NCI-H82 (cell line): ENCODE data around the gene ZFYVE1.
"Not testable (repeated sequence)": the region's sequence is repeated elsewhere in the genome, so short reads cannot be mapped to it uniquely, and the experiment has no call there.

Source experiments
- DNase-seq: peaks from one replicate; lab custom pipeline; 2025; lab: John Stamatoyannopoulos, UW

The ZFYVE1 gene

DNA sequence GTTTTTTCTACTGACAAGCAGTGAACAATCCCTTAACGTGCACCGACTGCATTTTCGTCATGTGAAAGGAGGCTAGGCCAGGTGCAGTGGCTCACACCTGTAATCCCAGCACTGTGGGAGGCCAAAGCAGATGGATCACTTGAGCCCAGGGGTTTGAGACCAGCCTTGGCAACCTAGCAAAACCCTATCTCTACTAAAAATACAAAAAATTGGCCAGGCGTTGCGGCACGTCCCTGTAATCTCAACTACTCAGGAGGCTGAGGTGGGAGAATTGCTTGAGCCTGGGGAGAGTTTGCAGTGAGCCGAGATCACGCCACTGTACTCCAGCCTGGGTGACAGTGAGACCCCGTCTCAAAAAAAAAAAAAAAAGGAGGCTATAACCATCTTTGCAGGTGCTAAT lies 22.3 kb downstream of the ZFYVE1 start:
- DNase-seq: not testable (repeated sequence)

DNA sequence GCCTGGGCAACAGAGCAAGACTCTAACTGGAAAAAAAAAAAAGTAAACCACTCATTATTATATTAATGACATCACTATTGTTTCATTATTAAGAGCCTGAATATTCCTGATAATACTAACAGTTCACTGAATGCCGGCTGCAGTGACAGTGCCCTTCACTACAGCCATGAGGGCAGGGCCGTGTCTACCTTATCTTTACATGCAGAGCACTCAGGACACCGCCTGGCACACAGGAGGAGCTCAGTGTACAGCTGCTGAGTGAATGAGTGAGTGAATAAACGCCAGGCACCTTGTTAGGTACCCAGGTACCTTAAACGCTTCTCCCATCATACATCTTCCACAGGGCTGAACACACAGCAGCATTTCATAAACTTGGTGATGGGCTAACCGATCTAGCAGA lies 23.2 kb downstream of the ZFYVE1 start:
- DNase-seq: no peak

DNA sequence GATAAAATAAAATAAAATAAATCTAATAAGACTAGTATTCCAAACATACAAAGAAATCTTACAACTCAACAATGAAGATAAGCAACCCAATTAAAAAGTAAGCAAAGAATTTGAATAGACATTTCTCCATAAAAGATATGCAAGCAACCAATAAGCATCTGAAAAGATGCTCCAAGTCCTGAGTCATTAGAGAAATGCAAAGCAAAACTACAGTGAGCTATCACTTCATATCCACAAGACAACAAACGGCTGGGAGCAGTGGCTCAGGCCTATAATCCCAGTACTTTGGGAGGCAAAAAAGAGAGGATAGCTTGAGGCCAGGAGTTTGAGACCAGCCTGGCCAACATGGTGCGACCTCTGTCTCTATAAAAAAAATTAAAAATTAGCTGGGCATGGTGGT lies 26.8 kb downstream of the ZFYVE1 start:
- no peak for DNase-seq

DNA sequence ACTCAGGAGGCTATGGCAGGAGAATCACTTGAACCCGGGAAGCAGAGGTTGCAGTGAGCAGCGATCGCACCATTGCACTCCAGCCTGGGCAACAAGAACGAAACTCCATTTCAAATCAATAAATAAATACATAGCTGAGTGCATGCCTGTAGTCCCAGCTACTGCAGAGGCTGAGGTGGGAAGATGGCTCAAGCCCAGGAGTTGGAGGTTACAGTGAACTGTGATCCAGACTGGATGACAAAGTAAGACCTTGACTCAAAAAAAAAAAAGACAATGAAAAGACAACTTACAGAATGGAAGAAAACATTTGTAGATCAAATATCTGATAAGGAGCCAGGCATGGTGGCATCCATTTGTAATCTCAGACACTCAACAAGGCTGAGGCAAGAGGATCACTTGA lies 27.6 kb downstream of the ZFYVE1 start:
- no peak for DNase-seq

DNA sequence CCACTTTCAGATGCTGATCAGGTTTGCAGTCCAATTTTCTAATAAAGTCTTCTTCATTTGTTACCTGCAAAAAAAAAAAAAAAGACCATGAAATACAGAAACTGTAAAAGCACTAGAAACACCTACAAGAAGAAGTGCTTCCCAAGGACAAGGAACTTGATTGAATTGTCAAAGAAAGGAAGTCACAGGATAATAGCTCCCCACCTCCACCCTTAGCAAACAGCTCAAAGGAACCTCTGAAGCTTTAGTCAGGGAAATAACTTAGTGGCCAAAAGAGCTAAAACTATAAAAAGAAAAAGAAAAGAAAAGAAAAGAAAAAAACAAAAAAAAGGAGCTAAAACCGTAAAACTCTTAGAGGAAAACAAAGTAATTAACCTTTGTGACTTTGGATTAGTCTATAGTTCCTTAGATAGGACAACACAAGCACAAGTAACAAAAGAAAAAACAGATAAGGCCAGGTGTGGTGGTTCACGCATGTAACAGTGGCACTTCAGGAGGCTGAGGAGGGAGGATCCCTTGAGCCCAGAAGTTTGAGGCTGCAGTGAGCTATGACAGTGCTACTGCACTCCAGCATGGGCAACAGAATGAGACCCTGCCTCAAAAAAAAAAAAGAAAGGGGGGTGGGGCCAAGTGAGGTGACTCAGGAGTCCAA lies 28.5 kb downstream of the ZFYVE1 start:
- no peak for DNase-seq

DNA sequence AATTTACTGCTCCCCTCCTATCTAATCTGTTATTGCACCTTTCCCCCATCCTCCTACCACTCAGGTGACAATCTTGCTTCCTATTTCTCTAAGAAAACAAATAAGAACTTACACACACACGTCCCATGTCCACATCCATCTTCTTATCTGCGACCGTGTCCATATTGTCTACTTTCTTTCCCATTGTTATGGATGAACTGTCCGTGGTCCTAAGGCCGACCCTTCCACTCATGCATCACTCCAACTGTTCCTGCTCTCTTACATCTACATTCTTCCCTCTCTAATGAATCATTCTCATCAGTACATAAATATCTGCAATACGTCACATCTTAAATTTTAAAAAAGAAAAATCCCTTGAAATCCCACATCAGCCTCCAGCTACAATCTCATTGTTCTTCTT lies 30.0 kb downstream of the ZFYVE1 start:
- no peak for DNase-seq

DNA sequence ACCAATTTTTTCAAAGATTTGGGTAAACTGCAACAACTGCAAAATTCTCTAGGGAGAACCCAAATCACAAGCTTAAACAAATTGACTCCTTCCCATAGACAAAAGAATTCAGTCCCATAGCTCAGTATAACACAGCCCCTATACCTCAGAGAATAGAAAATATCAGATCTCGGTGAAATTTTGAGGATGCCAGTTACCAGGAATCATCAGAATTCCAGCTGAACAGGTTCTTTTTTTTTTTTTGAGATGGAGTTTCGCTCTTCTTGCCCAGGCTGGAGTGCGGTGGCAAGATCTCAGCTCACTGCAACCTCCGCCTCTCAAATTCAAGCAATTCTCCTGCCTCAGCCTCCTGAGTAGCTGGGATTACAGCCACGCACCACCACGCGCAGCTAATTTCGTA lies 36.7 kb downstream of the ZFYVE1 start:
- DNase-seq: no peak

DNA sequence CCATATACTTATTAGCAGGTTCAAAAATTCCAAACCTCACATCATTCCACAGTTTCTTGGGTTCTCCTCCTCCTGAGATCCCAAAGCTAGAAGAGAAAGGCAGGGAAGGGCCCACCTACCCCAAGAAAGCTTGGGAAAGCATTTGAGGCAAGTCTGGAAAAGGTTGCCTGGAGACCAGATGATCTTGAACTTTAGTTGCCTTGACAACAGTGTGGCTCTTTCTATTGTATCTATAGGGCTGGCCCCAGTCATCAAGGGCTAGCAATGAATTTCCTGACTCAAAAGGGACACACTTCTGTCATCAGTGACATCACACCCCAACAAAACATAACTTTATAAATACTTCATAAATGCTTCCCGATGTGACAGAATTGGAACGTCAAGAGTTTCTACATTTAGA lies 40.0 kb downstream of the ZFYVE1 start:
- no peak for DNase-seq

DNA sequence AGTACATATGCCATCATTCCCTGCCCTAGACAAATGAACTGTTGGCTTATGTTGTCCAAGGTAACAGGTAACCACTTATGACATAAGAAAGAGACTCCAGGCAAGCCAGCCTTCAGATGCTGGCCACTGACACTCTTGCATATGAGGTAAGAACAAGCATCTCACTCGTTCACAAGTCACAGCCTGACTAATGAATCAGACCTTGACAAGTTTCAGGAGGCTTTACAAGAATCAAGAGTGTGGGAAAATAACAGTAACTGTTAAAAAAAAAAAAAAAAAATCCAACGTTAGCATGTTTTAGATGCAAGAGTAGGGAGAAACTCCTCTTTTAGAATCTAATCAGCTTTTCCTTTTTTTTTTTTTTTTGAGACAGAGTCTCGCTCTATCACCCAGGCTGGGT lies 40.7 kb downstream of the ZFYVE1 start:
- no peak for DNase-seq

DNA sequence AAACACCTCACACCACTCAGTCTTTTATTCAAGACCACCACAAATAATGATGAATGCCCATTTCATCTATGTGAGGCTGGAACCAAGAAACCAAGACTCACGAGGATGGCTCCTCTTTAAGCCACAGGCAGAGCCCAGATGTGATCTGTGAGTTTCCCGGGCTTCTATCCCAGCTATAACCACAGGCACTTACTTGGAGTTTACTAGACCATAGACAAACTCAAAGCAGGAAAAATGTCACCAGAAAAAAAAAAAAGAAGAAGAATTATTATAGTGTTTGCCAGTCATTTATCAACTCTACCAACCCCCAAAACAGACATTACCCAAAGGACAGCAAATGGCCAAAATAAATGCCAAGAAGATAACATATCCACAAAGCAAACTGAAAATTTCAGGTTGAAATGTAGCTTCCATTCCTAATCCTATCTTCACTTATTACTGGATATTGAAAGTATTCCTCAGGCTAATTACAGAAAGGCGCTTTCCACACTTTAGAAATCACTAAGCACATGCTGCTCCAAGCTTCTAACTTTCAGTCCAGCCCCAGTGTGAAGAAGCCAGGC lies 44.7 kb downstream of the ZFYVE1 start:
- no peak for DNase-seq

DNA sequence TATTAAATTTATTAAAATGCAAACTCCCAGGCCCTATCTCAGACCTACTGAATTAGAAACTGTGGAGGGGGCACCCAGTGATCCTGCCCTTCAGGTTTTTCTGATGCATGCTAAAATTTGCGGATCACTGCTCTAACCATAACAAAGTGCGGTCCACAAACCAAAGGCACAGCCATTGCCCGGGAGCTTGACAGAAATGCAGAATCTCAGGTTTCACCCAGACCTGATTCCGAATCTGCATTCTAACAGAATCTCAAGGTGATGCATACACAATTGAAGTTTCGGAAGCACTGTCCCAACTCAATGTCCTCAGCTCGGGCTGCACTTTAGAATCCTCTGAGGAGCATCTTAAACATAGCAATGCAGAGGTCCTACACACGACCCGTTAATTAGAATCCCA lies 46.0 kb downstream of the ZFYVE1 start:
- DNase-seq: no peak

DNA sequence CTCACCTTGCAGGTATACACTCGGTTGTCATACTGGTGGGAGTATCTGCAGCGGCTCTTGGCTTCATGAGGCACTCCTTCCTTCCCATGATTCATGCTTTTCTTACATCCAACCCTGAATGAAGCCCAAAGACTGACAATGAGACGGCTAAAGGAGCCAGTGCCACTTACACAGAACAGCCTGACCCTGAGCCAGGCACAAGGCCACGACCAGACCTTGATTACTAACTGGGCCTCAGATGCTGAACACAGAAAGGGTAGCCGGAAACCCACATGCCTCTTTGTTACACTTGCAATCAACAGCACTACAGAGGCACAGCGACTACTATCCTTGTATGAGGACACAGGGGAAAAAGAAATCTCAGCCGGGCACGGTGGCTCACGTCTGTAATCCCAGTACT lies 48.0 kb downstream of the ZFYVE1 start:
- no peak for DNase-seq

DNA sequence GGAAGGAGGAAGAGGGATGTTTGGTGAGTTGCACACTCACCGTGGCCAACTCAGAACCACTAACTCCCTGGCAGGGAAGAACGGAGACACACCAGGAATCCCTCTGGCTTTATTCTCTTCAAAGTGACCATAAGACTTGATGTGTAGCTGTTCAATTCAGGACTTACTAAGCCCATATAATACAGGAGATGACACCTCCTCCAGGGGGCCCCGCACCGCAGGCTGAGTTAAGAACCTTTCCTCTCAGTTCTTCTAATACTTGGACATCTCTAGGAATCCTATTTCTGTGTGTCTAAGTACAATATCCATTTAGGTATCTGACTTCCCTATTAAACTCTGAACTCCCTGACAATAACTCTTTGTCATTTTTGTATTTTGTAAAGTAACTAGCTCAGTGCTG lies 51.1 kb downstream of the ZFYVE1 start:
- DNase-seq: peak; percentile 18

DNA sequence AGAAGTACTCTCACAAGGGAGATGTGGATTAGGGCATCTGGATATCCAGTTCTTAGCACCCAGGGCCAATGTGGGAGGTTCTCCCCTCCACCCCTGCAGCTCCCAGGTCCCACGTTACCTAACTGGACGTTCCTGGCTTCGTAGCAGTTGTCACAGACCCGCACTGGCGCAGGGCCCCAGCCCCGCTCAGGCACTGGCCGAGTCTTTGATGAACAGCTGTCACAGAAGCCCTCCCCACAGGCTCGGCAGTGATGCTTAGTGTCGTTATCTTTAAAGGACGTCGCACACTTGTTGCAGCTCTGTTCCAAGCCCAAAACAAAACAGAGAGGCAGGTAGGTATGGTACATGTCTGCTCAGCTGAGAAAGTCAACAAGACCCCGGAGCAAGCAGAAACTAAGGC lies 52.2 kb downstream of the ZFYVE1 start:
- peak; percentile 31 for DNase-seq

DNA sequence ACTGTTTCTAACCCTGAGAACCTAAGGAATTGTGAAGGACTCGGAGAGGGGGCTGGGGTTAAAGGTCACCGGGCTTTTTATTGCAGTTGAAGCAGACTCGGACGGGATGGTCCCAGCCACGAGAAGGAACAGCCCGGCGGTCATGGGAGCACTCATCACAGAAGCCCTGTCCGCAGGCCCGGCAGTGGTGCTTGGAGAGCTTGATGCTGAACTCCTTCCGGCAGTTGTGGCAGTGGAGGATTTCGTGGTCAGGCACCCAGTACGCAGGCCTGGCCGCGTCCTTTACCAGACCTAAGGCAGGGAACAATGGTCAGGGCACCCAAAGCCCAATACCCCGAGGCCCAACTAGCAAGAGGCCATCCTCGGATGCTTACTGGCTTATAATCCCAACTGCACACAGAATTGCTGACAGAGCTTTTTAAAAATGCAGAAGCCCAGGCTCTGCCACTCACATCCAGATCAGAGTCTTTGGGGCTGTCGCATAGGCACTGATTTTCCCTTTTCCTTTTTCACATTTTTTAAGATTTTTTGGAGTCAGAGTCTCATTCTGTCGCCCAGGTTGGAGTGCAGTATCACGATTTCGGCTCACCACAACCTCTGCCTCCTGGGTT lies 56.0 kb downstream of the ZFYVE1 start:
- no peak for DNase-seq

DNA sequence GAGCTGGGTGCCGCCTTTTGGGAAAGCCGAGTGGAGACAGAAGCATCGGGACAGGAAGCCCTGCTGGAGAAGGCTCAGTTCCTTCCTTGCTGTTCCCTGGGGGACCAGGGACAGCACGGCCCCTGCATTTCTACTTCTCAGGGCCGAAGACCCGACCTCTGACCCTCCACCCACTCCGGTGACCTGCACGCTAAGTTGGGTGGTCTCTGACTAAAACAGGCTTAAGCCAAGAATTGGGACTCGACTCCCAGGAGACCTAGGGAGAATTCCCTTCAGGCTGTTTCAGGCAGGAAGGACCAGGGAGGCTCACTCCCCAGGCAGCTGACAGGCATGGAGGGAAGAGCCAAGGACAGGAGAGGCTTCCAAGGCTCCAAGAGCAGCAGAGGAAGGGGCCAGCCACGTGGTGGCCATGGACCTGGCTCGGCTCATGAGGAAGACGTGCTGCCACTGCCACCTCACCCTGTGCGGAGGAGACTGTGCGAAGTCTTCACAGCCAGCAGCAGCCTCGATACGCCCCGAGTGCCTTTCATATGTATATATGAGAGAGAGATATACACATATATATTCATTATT lies 56.8 kb downstream of the ZFYVE1 start:
- DNase-seq: peak; percentile 76

DNA sequence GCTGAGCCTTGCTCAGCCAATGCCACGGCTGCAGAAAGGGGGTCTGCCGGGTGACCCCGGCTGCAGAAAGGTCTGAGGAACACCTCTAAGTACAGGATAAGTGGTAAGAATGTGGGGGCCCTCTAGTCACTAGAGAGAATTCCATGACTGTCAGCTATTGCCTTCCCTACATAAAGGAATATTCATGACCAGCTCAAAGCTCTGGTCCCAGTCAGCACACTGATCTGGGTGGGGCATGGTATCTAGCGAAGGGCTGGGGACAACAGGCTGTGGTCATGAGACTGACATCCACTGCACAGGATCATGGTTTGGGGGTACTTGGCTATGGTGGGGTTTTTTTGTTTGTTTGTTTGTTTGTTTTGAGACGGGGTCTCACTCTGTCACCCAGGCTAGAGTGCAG lies 58.6 kb downstream of the ZFYVE1 start:
- no peak for DNase-seq

DNA sequence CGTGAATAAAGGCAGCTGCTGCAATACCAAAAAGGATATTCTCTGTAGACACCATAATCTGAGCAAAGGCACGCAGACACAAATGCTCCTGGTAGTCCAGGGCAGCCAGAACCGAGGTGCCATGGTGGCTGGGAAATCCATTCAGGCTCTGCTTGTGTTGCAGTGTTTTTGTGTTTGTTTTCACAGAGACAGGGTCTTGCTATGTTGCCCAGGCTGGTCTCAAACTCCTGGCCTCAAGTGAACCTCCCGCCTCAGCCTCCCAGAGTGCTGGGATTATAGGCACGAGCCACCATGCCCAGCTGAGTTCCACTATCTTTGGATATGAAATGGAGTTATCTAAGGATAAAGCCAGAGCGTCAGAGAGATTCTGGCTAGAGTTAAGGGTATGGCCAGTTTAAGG lies 60.9 kb downstream of the ZFYVE1 start:
- DNase-seq: no peak

DNA sequence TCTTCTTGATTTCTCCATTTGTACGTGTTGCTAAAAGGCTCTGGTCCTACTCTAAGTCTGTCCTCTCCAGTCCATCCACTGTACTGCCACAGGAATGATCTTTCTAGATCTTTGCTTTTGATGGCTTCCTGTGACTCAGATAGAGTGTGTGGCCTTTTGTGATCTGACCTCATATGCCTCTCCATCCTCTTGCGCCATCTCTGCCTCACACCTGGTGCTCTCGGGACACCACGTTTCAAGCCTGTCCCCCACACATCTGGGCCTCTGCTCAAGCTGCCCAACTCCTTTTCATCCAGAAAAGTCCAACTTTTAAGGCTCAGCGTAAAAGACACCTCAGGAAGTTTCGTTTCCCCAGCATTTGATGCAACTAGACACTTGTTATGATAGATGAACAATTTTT lies 61.7 kb downstream of the ZFYVE1 start:
- no peak for DNase-seq

DNA sequence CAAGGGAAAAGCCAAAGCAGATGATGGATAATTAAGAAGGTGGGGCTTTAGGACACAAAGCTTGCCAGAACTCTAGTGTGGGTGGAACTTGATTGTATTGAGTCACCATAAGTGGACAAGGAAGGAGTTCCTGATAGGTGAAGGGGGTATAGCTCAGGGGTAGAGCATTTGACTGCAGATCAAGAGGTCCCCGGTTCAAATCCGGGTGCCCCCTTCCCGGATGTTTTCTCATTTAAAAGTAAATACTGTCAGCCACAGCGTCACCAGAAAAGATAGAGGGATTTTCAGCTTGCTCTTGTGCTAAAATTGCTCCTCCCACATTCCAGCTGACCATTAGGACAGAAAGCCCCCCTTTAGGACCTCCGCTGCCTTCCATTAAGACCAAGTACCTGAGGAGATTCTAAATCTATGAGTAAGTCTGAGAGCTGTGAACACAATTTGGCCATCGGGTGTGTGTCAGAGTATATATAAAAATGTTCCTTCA lies 64.0 kb downstream of the ZFYVE1 start:
- peak; percentile 90 for DNase-seq

DNA sequence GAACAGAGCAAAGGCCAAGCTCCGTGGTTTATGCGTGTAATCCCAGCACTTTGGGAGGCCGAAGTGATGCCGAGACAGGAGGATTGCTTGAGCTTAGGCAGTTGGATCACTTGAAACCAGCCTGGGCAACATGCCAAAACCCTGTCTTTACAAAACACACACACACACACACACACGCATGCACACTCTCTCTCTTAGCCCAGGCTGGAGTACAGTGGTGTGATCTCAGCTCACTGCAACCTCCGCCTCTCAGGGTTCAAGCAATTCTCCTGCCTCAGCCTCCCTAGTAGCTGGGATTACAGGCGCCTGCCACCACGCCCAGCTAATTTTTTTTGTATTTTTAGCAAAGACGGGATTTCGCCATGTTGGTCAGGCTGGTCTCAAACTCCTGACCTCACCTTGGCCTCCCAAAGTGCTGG lies 64.6 kb downstream of the ZFYVE1 start:
- DNase-seq: peak; percentile 95

DNA sequence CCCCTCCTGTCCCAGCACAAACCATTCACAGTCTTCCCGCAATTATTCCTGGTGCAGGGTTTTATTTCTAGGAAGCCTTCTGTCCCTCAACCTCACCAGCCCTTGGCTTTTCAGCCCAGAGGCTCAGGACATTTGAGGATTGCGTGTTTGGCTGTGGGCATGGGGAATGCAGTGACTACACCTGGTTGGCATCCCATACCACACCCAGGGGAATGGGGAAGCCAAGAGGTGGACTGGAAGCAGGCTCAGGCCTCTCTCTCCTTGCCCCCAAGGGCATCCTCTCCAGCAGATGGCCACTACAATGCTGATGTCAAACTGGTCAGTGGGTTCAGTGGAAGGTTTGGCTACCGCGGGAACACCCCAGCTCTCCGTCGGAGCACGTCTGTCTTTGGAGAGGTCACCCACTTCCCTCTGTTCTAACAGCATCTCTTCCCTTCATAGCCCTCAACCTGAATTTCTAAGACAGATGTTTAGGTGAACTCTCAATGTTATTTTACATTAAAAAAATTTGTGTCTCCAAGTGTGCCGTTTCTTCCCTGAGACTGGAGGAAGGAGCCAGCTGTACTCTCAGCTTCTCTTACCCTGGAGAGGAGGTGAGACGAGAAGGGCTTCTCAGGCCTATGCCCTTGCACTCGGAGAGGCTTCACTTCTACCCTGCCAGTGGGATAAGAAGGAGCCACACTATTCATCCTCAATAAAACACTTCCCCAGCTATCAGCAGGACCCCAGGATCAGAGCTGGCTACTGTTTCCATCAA lies 65.1 kb downstream of the ZFYVE1 start:
- no peak for DNase-seq

DNA sequence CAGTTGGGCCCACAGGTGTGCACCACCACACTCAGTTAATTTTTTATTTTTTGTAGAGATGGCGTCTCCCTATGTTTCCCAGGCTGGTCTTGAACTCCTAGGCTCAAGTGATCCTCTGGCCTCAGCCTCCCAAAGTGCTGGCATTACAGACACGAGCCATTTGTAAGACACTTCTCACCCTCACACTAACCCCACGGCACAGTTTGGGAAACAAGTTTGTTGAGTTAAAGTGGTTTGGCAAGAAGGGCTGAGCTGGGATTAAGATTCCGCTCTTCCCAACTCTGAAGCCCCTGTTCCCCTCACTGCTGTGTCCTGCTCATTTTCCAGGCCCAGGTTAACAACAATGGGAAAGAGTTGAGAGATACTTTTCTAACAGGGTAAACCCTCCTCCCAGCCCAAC lies 65.9 kb downstream of the ZFYVE1 start:
- not testable (repeated sequence) for DNase-seq
